ENCODE data around the gene STXBP4. TPM values are rescaled to one million over a fixed set of nuclear protein-coding genes. Genes with fewer than 3 reads are reported as not detected.

Gene STXBP4
- total RNA-seq, 5 donors from 2014 or later (not counting 1 experiment from before 2014, with no cell fraction given), result 5.7 to 10.6 (median 9.1) TPM

- no peaks in the 10 kb centered on the region for H3K27me3 Mint-ChIP-seq
- H3K9me3 Mint-ChIP-seq, result no peaks in the 10 kb centered on the region
- ChIA-PET POLR2A (no interaction called here), CTCF (interaction anchor here in 1 of 2 donors (1.2 kb wide), 1 partner anchor 300 kb away, joined by 3 read pairs; no protein-coding TSS in a partner anchor)
- H3K36me3 ChIP-seq (ENCODE audit: control insufficient read depth in 2 of 2, extremely low read depth in 1 of 2, insufficient read depth in 1 of 2, low read length in 1 of 2), result no peaks in the 10 kb centered on the region
- peaks cover 30% of the 10 kb centered on the region for H3K36me3 Mint-ChIP-seq
- no peaks in the 10 kb centered on the region for H3K9me3 ChIP-seq
- H3K4me3 Mint-ChIP-seq, result no peak overlapping the region
- H3K27me3 ChIP-seq (replicated peaks in 1 of 2; ENCODE audit: control insufficient read depth in 2 of 2, extremely low read depth in 1 of 2, insufficient read depth in 2 of 2, low read length in 1 of 2), result no peaks in the 10 kb centered on the region
- ATAC-seq (replicated peaks in 1 of 4) (no peak), DNase-seq (no peak)
- H3K4me1 ChIP-seq (ENCODE audit: control insufficient read depth in 1 of 2, extremely low read depth in 1 of 2, insufficient read depth in 2 of 2, low read length in 2 of 2), result no peaks in the 10 kb centered on the region
- H3K4me3 ChIP-seq (ENCODE audit: control insufficient read depth in 1 of 2, extremely low read depth in 1 of 2, low read length in 1 of 2), result no peak overlapping the region
- H3K27ac Mint-ChIP-seq, result no peak overlapping the region
- H3K4me1 Mint-ChIP-seq, result no peaks in the 10 kb centered on the region
- no CpG with 5 or more reads among the region's 1 CpG for WGBS (ENCODE audit: insufficient coverage)
- H3K27ac ChIP-seq (ENCODE audit: low read length), result no peak overlapping the region
These were observed 27.9 kb downstream of the STXBP4 start for GRCh38 chr17:54996441-54996840.

DNA sequence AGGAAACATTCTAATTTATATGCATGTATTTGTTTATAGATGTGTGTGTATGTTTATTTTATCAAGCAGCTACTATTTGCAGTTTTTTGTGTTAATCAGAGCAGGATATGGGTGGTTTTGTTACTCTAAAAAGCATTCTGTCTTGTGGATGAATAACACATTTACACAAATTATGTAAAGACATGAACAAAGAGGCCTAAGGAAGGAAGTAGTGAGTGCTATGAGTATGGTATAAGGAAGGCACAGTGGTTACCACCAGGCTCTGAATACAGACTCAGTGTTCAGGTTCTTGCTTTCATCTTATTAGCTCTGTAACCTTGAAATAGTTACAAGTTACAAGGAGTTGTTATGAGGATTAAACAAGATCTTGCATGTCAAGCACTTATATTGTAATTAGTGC is 33.9 kb downstream of the STXBP4 start:
- no peaks in the 10 kb centered on the region for H3K27me3 Mint-ChIP-seq

GRCh38 chr17:55004484-55004883 is 35.9 kb downstream of the STXBP4 start:
- H3K9me3 Mint-ChIP-seq, result no peaks in the 10 kb centered on the region
- no peak overlapping the region for H3K4me3 Mint-ChIP-seq
- Histone ChIP-seq H3K9me3 (no peaks in the 10 kb centered on the region), H3K4me3 (ENCODE audit: control insufficient read depth in 1 of 2, extremely low read depth in 1 of 2, low read length in 1 of 2) (no peak overlapping the region), H3K36me3 (ENCODE audit: control insufficient read depth in 2 of 2, extremely low read depth in 1 of 2, insufficient read depth in 1 of 2, low read length in 1 of 2) (peaks cover 0 to 2% of the 10 kb centered on the region in 2 donors), H3K27ac (ENCODE audit: low read length) (no peak overlapping the region), H3K27me3 (replicated peaks in 1 of 2; ENCODE audit: control insufficient read depth in 2 of 2, extremely low read depth in 1 of 2, insufficient read depth in 2 of 2, low read length in 1 of 2) (no peaks in the 10 kb centered on the region), H3K4me1 (ENCODE audit: control insufficient read depth in 1 of 2, extremely low read depth in 1 of 2, insufficient read depth in 2 of 2, low read length in 2 of 2) (peaks cover 0 to 3% of the 10 kb centered on the region in 2 experiments)
- ATAC-seq (replicated peaks in 1 of 4), result no peak
- ChIA-PET CTCF (interaction anchor here in 1 of 2 donors (3.7 kb wide), 1 partner anchor 12 kb away, joined by 17 read pairs; no protein-coding TSS in a partner anchor), POLR2A (interaction anchor here in 1 of 2 donors (0.6 kb wide), 1 partner anchor 358 kb away, joined by 3 read pairs; no protein-coding TSS in a partner anchor)
- DNase-seq, result no peak
- H3K27me3 Mint-ChIP-seq, result no peaks in the 10 kb centered on the region
- 89% methylated on average over 2 of the region's 5 CpGs for WGBS (ENCODE audit: insufficient coverage)
- peaks cover 19% of the 10 kb centered on the region for H3K36me3 Mint-ChIP-seq
- no peaks in the 10 kb centered on the region for H3K4me1 Mint-ChIP-seq
- H3K27ac Mint-ChIP-seq, result no peak overlapping the region

More for the DNA sequence above, 33.9 kb downstream of the STXBP4 start:
- Histone ChIP-seq H3K4me3 (ENCODE audit: control insufficient read depth in 1 of 2, extremely low read depth in 1 of 2, low read length in 1 of 2) (no peak overlapping the region), H3K36me3 (ENCODE audit: control insufficient read depth in 2 of 2, extremely low read depth in 1 of 2, insufficient read depth in 1 of 2, low read length in 1 of 2) (no peaks in the 10 kb centered on the region), H3K27ac (ENCODE audit: low read length) (no peak overlapping the region), H3K4me1 (ENCODE audit: control insufficient read depth in 1 of 2, extremely low read depth in 1 of 2, insufficient read depth in 2 of 2, low read length in 2 of 2) (peaks cover 0 to 3% of the 10 kb centered on the region in 2 experiments), H3K27me3 (replicated peaks in 1 of 2; ENCODE audit: control insufficient read depth in 2 of 2, extremely low read depth in 1 of 2, insufficient read depth in 2 of 2, low read length in 1 of 2) (no peaks in the 10 kb centered on the region), H3K9me3 (no peaks in the 10 kb centered on the region)
- no peak for ATAC-seq (replicated peaks in 1 of 4)
- Mint-ChIP-seq H3K4me1 (no peaks in the 10 kb centered on the region), H3K9me3 (no peaks in the 10 kb centered on the region), H3K4me3 (no peak overlapping the region), H3K27ac (no peak overlapping the region), H3K36me3 (peaks cover 8% of the 10 kb centered on the region)
- ChIA-PET CTCF (interaction anchor here (0.6 to 3.7 kb wide), 3 partner anchors 8 to 14 kb away, joined by 3 to 17 read pairs (median 4); no protein-coding TSS in a partner anchor), POLR2A (interaction anchor here in 1 of 2 donors (0.6 kb wide), 1 partner anchor 77 kb away, joined by 9 read pairs; no protein-coding TSS in a partner anchor)
- DNase-seq, result no peak

DNA sequence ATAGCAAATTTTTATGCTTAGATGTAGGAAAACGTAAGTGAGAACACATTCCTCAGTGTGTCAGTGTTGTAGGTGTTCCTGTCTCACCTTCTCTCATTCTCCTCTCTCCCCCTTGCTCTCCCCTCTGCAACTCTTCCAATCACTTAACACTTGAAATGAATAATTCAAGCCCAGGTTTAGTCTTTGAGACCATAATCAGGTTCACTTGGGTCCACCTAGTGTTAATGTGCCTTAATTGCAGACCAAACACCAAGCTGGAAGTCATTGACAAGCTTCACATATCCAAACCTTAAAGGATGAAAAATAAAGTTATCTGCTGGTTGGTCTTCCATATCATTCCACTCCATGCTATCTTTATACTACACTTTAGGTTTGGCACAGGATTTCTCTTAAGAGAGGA is 37.0 kb downstream of the STXBP4 start:
- Histone ChIP-seq H3K36me3 (ENCODE audit: control insufficient read depth in 2 of 2, extremely low read depth in 1 of 2, insufficient read depth in 1 of 2, low read length in 1 of 2) (peaks cover 0 to 2% of the 10 kb centered on the region in 2 donors), H3K27me3 (replicated peaks in 1 of 2; ENCODE audit: control insufficient read depth in 2 of 2, extremely low read depth in 1 of 2, insufficient read depth in 2 of 2, low read length in 1 of 2) (no peaks in the 10 kb centered on the region), H3K4me3 (ENCODE audit: control insufficient read depth in 1 of 2, extremely low read depth in 1 of 2, low read length in 1 of 2) (no peak overlapping the region), H3K9me3 (no peaks in the 10 kb centered on the region), H3K4me1 (ENCODE audit: control insufficient read depth in 1 of 2, extremely low read depth in 1 of 2, insufficient read depth in 2 of 2, low read length in 2 of 2) (peaks cover 0 to 3% of the 10 kb centered on the region in 2 experiments), H3K27ac (ENCODE audit: low read length) (no peak overlapping the region)
- Mint-ChIP-seq H3K27me3 (no peaks in the 10 kb centered on the region), H3K4me3 (no peak overlapping the region), H3K36me3 (peaks cover 16% of the 10 kb centered on the region), H3K9me3 (no peaks in the 10 kb centered on the region), H3K27ac (no peak overlapping the region), H3K4me1 (no peaks in the 10 kb centered on the region)
- WGBS (ENCODE audit: insufficient coverage), result no CpG with 5 or more reads among the region's 1 CpG
- CTCF ChIA-PET, result interaction anchor here (0.6 to 3.7 kb wide), 8 partner anchors 12 to 351 kb away, joined by 3 to 17 read pairs (median 3); no protein-coding TSS in a partner anchor
- POLR2A ChIA-PET, result no interaction called here
- peak in 1 of 35 experiments; percentile 14 for DNase-seq
- ATAC-seq (replicated peaks in 1 of 4), result no peak

- no peak overlapping the region for H3K4me3 Mint-ChIP-seq
- ChIA-PET POLR2A (no interaction called here), CTCF (no interaction called here)
- ATAC-seq (replicated peaks in 1 of 4) (no peak), DNase-seq (no peak)
- no peaks in the 10 kb centered on the region for H3K9me3 Mint-ChIP-seq
- no CpG with 5 or more reads among the region's 1 CpG for WGBS (ENCODE audit: insufficient coverage)
- no peaks in the 10 kb centered on the region for H3K4me1 Mint-ChIP-seq
- H3K27ac ChIP-seq (ENCODE audit: low read length), result no peak overlapping the region
- no peaks in the 10 kb centered on the region for H3K27me3 ChIP-seq (replicated peaks in 1 of 2; ENCODE audit: control insufficient read depth in 2 of 2, extremely low read depth in 1 of 2, insufficient read depth in 2 of 2, low read length in 1 of 2)
- no peaks in the 10 kb centered on the region for H3K4me1 ChIP-seq (ENCODE audit: control insufficient read depth in 1 of 2, extremely low read depth in 1 of 2, insufficient read depth in 2 of 2, low read length in 2 of 2)
- peaks cover 27% of the 10 kb centered on the region for H3K36me3 Mint-ChIP-seq
- no peak overlapping the region for H3K27ac Mint-ChIP-seq
- no peaks in the 10 kb centered on the region for H3K9me3 ChIP-seq
- no peaks in the 10 kb centered on the region for H3K27me3 Mint-ChIP-seq
- no peaks in the 10 kb centered on the region for H3K36me3 ChIP-seq (ENCODE audit: control insufficient read depth in 2 of 2, extremely low read depth in 1 of 2, insufficient read depth in 1 of 2, low read length in 1 of 2)
- H3K4me3 ChIP-seq (ENCODE audit: control insufficient read depth in 1 of 2, extremely low read depth in 1 of 2, low read length in 1 of 2), result no peak overlapping the region
These were observed 55.1 kb downstream of the STXBP4 start for GRCh38 chr17:55023626-55024025.

DNA sequence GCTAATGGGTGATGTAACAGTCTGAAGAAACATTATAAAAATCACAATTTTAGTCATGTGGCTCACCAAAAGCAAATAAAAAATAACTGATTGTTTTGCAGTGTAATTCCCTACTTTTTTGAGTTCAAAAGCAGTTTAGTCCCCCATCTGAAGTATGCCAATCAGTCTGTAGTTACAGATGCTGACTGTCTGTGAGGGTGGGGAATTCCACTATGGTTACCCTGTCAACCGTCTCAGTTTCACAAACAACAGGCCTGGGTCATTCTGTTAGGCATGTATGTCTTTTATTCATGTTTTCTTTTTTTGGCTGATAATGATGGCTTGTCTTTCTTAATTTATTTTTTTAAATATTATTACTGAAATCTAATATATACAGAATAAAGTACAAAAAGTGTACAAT is 69.3 kb downstream of the STXBP4 start:
- peak in 1 of 35 experiments; percentile 12 for DNase-seq
- no peaks in the 10 kb centered on the region for H3K9me3 ChIP-seq
- H3K27me3 Mint-ChIP-seq, result no peaks in the 10 kb centered on the region
- ATAC-seq (replicated peaks in 1 of 4), result no peak
- ChIA-PET POLR2A (no interaction called here), CTCF (no interaction called here)
- H3K27ac Mint-ChIP-seq, result no peak overlapping the region
- no peak overlapping the region for H3K4me3 Mint-ChIP-seq
- no peaks in the 10 kb centered on the region for H3K4me1 Mint-ChIP-seq
- H3K4me3 ChIP-seq (ENCODE audit: control insufficient read depth in 1 of 2, extremely low read depth in 1 of 2, low read length in 1 of 2), result no peak overlapping the region
- no peaks in the 10 kb centered on the region for H3K9me3 Mint-ChIP-seq
- no peaks in the 10 kb centered on the region for H3K27me3 ChIP-seq (replicated peaks in 1 of 2; ENCODE audit: control insufficient read depth in 2 of 2, extremely low read depth in 1 of 2, insufficient read depth in 2 of 2, low read length in 1 of 2)
- H3K36me3 ChIP-seq (ENCODE audit: control insufficient read depth in 2 of 2, extremely low read depth in 1 of 2, insufficient read depth in 1 of 2, low read length in 1 of 2), result no peaks in the 10 kb centered on the region
- H3K27ac ChIP-seq (ENCODE audit: low read length), result no peak overlapping the region
- WGBS (ENCODE audit: insufficient coverage), result no CpG with 5 or more reads among the region's 1 CpG
- no peaks in the 10 kb centered on the region for H3K4me1 ChIP-seq (ENCODE audit: control insufficient read depth in 1 of 2, extremely low read depth in 1 of 2, insufficient read depth in 2 of 2, low read length in 2 of 2)
- H3K36me3 Mint-ChIP-seq, result peaks cover 10% of the 10 kb centered on the region

DNA sequence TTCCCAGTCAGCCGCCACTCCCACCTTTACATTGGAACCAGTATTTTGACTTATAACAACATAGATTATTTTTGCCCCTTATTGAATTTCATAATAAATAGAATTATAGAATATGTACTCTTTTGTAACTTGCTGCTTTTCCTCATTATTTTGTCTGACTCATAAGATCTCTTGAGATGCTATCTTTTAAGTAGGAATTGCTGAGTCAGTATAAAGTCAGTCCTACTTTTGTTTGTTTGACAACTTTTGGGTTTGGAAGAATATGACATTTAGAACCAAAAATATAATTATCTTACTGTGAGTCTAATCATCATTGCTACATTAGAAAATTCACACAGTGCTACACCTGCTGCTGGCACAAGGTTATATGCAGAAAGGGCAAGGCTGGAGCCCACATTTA is 69.7 kb downstream of the STXBP4 start:
- Mint-ChIP-seq H3K36me3 (peaks cover 10% of the 10 kb centered on the region), H3K4me1 (no peaks in the 10 kb centered on the region), H3K4me3 (no peak overlapping the region), H3K27me3 (no peaks in the 10 kb centered on the region), H3K9me3 (no peaks in the 10 kb centered on the region), H3K27ac (no peak overlapping the region)
- Histone ChIP-seq H3K27ac (ENCODE audit: low read length) (no peak overlapping the region), H3K27me3 (replicated peaks in 1 of 2; ENCODE audit: control insufficient read depth in 2 of 2, extremely low read depth in 1 of 2, insufficient read depth in 2 of 2, low read length in 1 of 2) (no peaks in the 10 kb centered on the region), H3K36me3 (ENCODE audit: control insufficient read depth in 2 of 2, extremely low read depth in 1 of 2, insufficient read depth in 1 of 2, low read length in 1 of 2) (no peaks in the 10 kb centered on the region), H3K4me3 (ENCODE audit: control insufficient read depth in 1 of 2, extremely low read depth in 1 of 2, low read length in 1 of 2) (no peak overlapping the region), H3K9me3 (no peaks in the 10 kb centered on the region), H3K4me1 (ENCODE audit: control insufficient read depth in 1 of 2, extremely low read depth in 1 of 2, insufficient read depth in 2 of 2, low read length in 2 of 2) (no peaks in the 10 kb centered on the region)
- ATAC-seq (replicated peaks in 1 of 4) (no peak), DNase-seq (no peak)
- WGBS (ENCODE audit: insufficient coverage), result no CpG with 5 or more reads among the region's 1 CpG
- CTCF ChIA-PET, result no interaction called here
- POLR2A ChIA-PET, result no interaction called here

All from T-cell (primary cell).